Effector CD8-positive, alpha-beta T cell (primary cell): ENCODE results near the gene NHLRC4.

Experiments used
- DNase-seq: peaks from one replicate; lab custom pipeline; 2025; lab: John Stamatoyannopoulos, UW

NHLRC4 gene

GRCh38 chr16:582614-583331, 16.0 kb downstream of the NHLRC4 start:
- no peak for DNase-seq

DNA sequence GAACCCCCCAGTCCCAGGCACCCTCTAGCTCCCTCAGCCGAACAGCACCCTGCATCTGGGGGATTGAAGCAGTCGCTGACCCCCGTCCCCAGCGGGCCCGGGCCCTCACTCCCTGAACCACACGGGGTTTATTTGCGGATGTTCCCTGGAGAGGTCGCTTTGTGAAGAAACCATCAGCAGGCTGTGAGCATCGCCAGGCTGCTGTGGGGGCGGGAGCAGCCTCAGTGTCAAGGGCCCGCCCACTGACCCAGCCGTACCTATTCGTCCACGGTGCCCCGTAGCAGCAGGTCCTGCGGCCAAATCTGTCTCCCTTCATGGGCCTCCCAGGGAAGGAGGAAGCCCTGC, 16.6 kb downstream of the NHLRC4 start:
- no peak for DNase-seq

GRCh38 chr16:583815-584591, 17.2 kb downstream of the NHLRC4 start:
- DNase-seq = no peak

DNA sequence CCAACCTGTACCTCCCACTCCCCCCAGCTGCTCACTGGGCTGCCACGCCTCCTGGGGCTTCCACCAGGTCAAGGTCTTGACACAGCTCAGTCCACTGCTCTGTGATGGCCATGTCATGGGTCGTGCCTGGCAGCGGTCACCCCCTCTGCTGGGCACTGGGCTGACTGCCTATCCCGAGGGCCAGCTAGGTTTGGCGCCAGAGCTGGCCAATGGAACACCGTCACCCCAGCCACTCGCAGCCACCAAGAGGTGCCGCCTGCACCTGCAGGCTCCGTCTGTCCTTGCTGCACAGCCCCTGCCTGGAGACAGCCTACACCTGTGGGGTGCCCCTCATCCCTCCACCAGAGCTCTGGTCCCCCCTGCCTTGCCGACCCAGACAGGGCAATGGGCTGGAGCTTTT, 18.5 kb downstream of the NHLRC4 start:
- no peak for DNase-seq

DNA sequence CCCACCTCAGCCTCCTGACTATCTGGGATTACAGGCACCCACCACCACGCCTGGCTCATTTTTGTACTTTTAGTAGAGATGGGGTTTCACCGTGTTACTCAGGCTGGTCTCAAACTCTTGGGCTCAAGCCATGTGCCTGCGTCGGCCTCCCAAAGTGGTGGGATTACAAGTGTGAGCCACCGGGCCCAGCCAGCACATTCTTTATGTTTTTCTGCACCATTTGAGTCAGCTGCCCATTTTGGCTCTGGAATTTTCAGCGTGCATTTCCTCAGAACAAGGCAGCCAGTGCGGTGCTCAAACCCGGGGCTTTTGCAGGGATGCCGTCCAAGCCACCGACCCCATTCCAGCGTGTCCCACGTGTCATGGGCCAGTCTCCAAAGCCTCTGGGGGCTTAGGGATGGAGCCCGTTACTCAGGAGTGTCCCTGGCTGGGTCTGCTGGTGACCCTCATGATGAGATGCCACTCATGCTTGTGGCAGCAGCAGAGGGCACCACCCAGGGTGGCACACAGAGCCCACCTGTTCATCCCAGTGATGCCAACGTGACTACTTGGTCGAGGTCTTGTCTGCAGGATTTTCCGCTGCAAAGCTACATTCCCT, 19.3 kb downstream of the NHLRC4 start:
- DNase-seq = no peak

DNA sequence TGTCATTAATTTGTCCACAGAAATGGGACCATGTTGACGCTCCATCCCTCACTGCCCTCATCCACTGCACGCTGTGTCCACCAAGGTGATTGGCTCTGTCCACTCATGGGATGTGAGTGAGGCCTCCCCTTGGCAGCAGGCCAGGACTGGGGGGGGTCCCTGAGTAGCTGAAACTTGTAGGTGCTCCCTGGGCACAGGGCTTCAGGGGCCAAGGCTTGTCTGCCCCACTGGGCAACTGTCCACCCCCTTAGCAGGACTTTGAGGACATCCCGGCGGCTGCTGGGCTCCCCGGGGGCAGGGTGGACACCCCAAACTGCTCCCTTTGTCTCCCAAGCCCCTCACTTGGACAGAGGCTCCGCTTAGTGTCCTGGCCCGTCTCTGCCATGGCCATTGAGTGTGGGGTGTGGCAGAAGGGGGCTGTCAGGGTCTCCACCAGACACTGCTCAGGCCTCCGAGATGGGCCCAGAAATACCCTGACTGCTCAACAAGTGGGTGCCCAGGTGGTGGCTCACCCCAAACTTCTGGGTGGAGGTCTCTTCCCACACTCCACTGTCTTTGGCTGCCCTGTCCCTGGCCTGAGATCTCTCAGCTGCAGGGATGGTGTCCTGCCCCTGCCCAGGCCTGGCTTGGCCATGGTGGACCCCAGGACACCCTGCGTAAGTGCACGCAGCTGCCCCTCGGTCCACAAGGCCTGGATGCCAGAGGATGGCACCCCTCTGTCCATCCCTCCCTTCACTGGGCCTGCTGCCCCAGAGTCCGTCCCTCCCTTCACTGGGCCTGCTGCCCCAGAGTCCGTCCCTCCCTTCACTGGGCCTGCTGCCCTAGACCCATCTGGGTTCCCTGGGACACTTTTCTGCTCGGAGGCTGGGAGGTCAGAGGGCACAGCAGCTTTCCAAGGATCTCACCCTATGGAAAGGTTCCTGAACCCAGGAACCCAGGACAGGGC, 20.1 kb downstream of the NHLRC4 start:
- DNase-seq = no peak

DNA sequence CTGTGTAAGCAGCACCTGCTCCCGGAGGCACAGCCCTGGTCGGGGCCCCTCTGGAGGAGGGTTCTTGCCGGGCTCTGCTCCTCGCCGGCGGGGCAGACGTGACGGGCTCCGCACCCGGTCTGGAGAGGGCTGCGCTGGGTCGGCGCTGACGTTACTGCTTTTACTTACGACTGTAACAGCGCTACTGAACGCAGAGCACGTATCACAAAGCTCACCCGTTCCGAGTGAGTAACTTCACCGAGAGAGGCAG, 21.8 kb downstream of the NHLRC4 start:
- DNase-seq = peak; percentile 44

DNA sequence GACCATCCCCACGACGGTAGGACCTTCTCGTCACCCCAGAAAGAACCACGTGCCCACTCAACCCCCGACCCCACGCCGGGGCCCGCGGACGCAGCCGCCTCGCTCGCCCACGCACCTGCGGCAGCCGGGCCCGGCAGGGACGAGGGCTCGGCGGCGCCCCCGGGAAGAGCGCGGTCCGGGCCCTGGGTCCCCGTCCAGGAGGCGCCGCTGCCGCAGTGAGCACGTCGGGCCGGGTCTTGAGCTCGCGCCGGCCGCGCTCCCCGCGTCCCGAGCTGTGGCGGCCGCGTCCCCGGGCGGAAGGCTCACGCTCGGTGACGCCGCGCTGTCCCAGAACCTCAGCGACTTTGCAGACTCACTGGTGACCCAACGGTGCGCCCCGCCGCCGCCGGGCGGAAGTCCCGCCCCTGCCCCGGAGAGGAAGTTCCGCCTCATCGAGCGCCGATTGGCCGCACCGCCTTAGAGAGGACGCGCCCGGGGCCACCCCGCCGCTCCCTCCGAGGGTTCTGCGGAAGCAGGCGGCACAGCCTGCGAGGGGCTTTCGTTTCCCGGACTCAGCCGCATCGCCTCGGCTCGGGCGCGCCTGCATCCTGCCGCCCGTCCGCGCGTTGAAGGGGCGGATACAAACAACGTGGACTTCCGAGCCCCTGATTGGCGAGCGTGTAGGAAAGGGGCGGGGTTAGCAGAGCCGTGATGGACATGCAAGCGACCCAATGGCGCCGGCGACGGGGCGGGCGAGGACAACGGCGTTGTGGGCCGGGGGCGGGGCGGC, 22.3 kb downstream of the NHLRC4 start:
- peak; percentile 97 for DNase-seq

DNA sequence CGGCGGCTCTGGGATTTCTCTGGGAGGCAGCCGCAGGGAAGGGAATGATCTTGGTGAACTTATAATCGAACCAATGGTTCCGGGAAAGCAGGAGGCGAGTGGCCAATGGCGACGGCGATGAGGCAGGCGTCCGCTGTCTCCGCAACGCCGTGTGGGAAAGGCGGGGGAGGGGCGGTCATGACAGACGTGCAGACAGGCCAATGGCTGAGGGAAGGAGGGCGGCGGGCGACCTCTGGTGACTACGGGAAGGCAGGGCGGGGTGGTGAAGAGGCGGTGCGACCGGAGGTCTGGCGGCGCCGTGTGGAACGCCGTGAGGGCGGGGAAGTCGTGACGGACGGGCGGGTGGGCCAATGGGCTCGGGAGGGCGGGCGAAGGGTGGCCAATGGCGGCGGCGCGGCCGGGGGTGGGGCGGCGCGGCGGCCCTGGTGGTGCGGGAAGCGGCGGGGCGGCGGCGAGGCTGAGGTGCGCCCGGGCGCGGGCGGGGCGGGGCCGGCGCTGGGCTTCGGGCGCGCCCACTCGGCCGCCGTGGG, 22.9 kb downstream of the NHLRC4 start, which contains the start of gene RAB40C:
Gene RAB40C, plus strand, starts transcription at position 409 of the 530 bp plus-strand sequence. CDS start 226 bp downstream, outside the sequence.
- peak; percentile 97 for DNase-seq

DNA sequence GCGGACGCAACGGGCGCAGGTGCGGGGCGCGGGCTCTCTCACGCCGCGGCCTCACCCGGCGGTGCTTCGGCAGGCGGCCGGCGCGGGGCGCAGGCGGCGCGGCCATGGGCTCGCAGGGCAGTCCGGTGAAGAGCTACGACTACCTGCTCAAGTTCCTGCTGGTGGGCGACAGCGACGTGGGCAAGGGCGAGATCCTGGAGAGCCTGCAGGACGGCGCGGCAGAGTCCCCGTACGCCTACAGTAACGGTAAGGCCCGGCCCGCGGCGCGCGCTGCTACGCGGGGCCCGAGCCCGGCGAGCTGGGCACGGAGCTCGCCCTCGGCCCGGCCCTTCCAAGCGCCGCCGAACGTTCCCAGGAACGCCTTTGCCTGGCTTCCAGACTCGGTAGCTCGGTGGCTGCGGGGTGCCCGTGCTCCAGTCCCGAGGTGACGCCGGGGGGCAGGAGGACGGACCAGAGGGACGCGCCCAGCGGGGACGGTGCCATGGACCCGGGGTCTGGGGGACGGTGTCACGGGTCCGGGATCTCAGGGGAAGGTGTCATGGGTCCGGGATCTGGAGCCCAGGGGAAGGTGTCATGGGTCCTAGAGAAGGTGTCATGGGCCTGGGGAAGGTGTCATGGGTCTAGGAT, 23.5 kb downstream of the NHLRC4 start:
- no peak for DNase-seq

GRCh38 chr16:590815-591200, 24.0 kb downstream of the NHLRC4 start:
- DNase-seq = no peak

GRCh38 chr16:591231-591630, 24.4 kb downstream of the NHLRC4 start:
- no peak for DNase-seq

- no peak for DNase-seq
These were observed 25.2 kb downstream of the NHLRC4 start for GRCh38 chr16:591892-592517.

GRCh38 chr16:592518-593306, 25.9 kb downstream of the NHLRC4 start:
- DNase-seq = no peak

DNA sequence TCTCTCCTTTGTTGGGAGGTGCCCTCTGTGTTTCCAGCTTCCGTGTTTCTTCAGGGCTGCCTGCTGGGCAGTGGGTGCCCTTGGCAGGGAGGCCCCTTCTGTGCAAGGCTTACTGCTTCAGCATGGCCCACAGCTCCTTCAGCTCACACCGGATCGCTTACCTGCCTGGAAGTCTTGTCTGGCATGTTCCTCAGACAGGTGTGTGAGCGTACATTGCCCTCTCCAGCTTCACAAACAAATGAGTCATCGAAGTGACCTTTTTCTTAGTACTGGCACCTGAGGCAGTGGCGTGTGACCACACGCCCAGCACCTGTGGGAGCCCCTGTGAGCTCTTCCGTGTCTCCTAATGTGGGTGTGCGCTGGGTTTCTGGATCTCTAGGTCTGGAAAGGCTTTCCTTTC, 26.6 kb downstream of the NHLRC4 start:
- DNase-seq = no peak

DNA sequence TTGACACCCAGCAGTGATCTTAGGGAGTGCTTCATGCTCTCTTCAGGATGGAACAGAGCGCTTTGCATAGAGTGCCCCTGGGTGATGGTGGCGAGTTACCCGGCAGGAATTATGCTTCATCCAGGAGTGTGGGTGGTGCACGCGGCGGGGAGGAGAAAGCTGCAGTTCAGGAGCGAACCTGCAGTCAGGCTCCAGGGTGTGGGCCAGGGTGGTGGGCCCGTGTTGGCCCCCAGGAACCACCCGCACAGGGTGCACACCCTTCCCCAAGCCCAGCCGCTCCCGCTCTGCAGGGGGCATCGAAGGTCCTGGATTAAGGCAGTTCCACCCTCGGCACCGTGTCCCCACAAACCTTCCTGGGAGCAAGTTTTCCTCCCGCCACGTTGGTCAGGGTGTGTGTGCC, 27.0 kb downstream of the NHLRC4 start:
- DNase-seq = no peak

- no peak for DNase-seq
These were observed 28.3 kb downstream of the NHLRC4 start for GRCh38 chr16:595094-595528.

DNA sequence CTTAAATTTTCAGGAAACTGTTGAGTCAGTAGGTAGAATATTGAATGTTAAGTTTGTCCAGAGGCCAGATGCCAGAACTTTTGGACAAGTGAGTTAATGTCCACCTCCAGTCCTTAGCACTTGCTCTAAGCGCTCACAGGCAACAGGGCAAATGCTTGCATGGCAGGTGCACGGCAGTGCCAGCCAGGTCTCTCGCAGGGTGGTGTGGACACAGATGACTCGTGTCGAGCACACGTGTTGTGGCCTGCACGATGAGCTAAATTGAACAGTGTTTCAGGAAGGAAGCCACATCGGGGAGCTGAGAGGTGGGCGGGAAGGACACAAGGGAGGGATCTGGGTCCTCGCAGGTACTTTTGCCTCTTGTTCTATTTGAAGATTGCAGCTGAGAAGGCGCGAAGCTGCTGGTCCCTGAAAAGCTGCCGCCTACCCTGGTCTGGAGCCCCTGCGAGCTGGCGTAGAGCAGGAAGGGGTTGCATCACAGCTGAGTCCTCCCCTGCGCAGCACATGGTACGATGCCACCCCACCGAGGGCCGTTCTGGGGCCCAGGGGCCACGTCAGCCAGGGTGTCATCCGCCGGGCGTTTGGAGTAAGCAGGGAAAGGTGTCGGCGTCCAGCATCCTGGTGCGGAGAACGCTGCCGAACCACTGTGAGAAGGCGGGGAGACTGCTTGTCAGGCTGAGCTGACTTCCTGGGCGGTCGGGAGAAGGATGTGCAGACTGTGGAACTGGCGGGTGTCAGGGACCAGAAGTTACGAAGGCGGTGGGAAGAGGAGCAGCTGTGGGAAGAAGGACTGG, 29.3 kb downstream of the NHLRC4 start:
- DNase-seq = no peak

DNA sequence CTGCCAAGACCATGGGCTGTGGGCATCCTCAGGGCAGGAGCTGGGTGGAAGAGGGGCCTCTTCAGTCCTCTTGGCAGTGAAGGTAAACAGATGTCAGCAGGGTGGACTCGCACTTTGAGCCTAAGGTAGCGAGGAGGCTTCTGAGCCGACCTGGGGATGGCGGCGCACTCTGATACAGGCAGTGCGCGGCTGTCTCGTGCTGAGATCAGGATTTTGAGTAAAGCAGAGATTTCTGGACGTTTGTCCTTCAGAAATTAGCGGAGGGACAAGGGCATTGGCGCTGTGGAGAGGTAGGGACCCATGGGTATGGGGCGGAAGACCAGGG, 29.9 kb downstream of the NHLRC4 start:
- no peak for DNase-seq
